ENCODE data around the gene SELENON. TPM values are rescaled to one million over a fixed set of nuclear protein-coding genes. Genes with fewer than 3 reads are reported as not detected.

SELENON gene
- total and polyA plus RNA-seq, 2 of the 13 experiments (the other 11 are each of a cell fraction or from before 2014, with no cell fraction given), result 3.8 to 8.0 TPM

- TF ChIP-seq, protein P1, sequence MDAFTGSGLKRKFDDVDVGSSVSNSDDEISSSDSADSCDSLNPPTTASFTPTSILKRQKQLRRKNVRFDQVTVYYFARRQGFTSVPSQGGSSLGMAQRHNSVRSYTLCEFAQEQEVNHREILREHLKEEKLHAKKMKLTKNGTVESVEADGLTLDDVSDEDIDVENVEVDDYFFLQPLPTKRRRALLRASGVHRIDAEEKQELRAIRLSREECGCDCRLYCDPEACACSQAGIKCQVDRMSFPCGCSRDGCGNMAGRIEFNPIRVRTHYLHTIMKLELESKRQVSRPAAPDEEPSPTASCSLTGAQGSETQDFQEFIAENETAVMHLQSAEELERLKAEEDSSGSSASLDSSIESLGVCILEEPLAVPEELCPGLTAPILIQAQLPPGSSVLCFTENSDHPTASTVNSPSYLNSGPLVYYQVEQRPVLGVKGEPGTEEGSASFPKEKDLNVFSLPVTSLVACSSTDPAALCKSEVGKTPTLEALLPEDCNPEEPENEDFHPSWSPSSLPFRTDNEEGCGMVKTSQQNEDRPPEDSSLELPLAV (CRISPR knock-in tag; conservative IDR thresholded peaks at IDR 0.05; ENCODE audit: low read depth), result no peak
- TF ChIP-seq MTF2 (CRISPR knock-in tag; IDR thresholded peaks at IDR 0.05; ENCODE audit: borderline replicate concordance) (no peak), ADNP (CRISPR knock-in tag; IDR thresholded peaks at IDR 0.05) (no peak), POLR2AphosphoS5 (IDR thresholded peaks at IDR 0.05; ENCODE audit: low read depth, low read length) (no peak), ZNF670 (CRISPR knock-in tag; IDR thresholded peaks at IDR 0.05; ENCODE audit: borderline replicate concordance) (0 out of 2 replicates have a peak, but pooled peaks have one; percentile 67), ZNF547 (CRISPR knock-in tag; IDR thresholded peaks at IDR 0.05) (no peak), ZBTB37 (CRISPR knock-in tag; IDR thresholded peaks at IDR 0.05) (no peak), CREB1 (IDR thresholded peaks at IDR 0.05) (no peak), CREB1 (CRISPR knock-in tag; IDR thresholded peaks at IDR 0.05) (0 out of 2 replicates have a peak, but pooled peaks have one; percentile 2), ZNF501 (CRISPR knock-in tag; IDR thresholded peaks at IDR 0.05) (0 out of 2 replicates have a peak, but pooled peaks have one; percentile 16), PAX8 (CRISPR knock-in tag; IDR thresholded peaks at IDR 0.05; ENCODE audit: borderline replicate concordance) (no peak), FLYWCH1 (CRISPR knock-in tag; IDR thresholded peaks at IDR 0.05) (no peak), ZBTB7A (CRISPR knock-in tag; IDR thresholded peaks at IDR 0.05) (no peak), ZSCAN31 (CRISPR knock-in tag; IDR thresholded peaks at IDR 0.05; ENCODE audit: low read depth) (no peak)
- TF ChIP-seq, protein P2, sequence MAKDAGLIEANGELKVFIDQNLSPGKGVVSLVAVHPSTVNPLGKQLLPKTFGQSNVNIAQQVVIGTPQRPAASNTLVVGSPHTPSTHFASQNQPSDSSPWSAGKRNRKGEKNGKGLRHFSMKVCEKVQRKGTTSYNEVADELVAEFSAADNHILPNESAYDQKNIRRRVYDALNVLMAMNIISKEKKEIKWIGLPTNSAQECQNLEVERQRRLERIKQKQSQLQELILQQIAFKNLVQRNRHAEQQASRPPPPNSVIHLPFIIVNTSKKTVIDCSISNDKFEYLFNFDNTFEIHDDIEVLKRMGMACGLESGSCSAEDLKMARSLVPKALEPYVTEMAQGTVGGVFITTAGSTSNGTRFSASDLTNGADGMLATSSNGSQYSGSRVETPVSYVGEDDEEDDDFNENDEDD (CRISPR knock-in tag; IDR thresholded peaks at IDR 0.05; ENCODE audit: borderline replicate concordance), result peak; percentile 9; the same call in 1 of the 2 replicates
Measured at GRCh38 chr1:25818569-25818968, 18.6 kb downstream of the SELENON start (continued).
